Brain pericyte (primary cell): ENCODE data around the gene GABARAPL1.
"Not testable (repeated sequence)": the region's sequence is repeated elsewhere in the genome, so short reads cannot be mapped to it uniquely, and the experiment has no call there.

Experiments
- DNase-seq: peaks from one replicate; pipeline ENCODE4 v3.0.0-alpha.2; 2012; ENCODE audit warnings: low read depth, low spot score

The GABARAPL1 gene

DNA sequence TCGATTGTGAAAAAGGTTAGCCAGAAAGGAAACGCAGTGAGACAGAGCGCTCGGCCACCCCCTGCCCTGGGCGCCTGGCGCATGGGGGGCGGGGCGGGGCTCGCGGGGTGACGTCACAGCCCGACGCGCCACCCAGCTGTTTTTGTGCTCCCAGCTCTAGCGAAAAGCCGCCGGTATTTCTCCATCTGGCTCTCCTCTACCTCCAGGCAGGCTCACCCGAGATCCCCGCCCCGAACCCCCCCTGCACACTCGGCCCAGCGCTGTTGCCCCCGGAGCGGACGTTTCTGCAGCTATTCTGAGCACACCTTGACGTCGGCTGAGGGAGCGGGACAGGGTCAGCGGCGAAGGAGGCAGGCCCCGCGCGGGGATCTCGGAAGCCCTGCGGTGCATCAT is at the start of gene GABARAPL1:
GABARAPL1 (plus strand) TSS at position 139 of the 393 bp plus-strand sequence; CDS start at position 392, 253 bp downstream.
- peak; percentile 75 for DNase-seq

DNA sequence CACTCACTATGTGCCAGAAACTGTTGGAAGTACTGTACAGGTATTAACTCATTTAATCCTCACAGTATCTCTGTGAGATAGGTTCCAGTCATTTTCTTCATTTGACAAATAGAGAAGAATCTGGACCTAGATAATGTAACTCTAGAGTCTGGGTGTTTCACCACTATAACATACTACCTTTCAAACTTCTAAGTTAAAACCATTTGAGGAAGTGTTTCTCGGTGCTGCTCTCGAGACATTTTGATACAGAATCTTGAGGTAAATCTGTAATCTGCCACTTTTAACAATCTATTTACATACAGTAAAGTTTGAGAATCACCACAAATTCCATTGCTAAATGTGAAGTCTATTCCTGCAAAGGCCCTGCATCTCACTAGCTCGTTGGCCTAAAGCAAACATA is 49.6 kb upstream of the GABARAPL1 start:
- DNase-seq, result no peak

DNA sequence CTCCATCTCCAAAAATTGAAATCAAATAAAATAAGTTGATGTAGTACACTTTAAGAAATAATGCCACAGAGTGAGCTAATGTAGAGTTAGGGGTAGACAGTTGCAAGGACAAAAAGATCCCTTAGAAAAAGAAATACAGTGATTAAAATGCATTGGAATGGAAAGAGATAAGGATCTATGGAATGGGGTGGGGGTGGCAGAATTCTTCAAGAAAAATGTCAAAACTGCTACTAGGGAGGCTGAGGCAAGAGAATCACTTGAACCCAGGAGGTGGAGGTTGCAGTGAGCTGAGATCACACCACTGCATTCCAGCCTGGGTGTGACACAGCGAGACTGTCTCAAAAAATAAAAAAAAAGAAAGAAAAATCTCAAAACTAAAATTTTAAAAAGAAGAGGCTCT is 47.3 kb upstream of the GABARAPL1 start:
- no peak for DNase-seq

DNA sequence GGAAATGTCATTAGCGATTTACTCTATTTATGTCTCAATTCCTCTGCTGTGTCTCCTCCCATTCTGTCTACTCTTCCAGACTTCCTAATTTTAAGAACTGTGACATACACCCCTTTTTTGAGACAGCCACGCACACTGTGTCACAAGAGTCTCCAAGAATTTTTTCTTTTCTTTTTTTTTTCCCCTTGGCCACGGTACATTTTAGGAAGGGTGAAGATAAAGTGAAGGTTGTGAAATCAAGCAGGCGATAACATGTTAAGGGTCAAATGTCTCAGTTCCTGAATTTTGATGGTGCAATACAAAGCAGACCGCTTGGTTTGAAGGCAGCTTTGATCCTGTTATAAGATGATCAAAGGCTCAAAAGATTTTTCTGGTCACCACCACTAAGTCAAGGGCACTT is 45.1 kb upstream of the GABARAPL1 start:
- DNase-seq, result no peak

DNA sequence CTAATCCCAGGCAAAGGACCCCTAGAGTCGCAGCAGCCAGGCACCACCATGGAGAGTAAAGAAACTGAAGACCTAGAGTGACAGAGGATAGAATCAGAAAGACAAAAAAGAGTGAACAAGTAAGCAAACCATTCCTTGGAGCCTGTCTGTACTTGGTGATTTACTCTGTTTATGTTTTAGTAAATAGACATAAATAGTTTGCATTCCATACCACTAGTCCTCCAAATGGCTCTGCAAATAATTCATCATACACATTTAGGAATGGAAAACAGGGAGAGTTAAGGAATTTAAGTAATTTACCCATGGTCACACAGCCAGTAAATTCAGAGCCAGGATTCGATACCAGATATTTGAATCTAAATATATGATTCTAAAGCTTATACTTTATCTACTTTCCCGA is 43.6 kb upstream of the GABARAPL1 start:
- DNase-seq, result no peak

DNA sequence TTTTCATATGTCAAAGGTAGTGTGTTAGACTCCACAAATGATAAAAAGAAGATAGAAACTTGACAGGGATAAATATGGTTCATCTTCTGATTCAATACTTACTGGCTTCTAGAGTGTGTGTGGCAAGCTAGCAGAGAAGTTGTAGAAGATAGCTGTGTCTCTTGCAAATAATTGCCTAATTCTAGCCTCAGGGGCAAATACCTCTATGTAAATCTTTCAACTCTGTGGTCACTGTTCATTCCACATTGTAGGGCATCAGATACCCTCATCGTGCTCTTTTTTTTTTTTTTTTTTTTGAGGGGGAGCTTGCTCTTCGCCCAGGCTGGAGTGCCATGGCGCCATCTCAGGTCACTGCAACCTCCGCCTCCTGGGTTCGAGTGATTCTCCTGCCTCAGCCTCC is 42.5 kb upstream of the GABARAPL1 start:
- DNase-seq, result no peak

DNA sequence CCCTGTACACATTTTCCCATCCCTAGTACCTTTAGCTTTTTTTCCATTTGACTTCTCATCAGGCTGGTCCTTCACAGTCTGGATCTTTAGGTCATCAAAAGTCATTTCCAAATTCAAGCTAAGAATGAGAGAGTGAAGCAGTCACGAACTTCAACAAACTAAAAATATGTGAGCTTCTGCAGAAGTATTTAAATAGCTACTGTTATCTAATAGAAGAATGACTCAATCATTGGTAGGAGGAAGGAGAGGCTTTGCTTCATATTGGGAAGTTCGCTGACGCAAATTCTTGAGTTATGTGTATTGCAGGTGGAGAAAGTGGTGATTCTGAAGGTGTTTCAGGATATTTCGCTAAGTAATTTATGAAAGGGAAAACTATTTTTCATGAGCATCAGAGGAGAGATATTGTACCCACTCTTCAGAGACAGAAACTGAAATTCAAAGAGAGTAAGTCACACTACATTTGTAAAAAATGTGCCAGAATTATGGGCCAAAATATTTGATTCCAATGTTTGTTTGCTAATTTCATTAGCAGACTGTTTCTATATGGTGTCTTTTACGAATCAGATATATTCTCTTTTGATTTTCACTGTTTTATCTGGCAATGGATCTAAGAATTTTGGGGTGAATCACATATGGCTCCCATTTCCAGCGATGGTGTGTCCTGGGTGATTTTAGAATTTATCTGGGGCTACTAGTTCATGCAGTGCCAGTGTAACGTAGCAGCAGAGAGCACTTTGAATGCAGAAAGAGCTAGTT is 40.5 kb upstream of the GABARAPL1 start, which contains the start of gene OLR1:
OLR1 (minus strand) TSS at position 160 of the 756 bp plus-strand sequence; CDS start at position 105, 55 bp downstream.
- DNase-seq, result no peak

DNA sequence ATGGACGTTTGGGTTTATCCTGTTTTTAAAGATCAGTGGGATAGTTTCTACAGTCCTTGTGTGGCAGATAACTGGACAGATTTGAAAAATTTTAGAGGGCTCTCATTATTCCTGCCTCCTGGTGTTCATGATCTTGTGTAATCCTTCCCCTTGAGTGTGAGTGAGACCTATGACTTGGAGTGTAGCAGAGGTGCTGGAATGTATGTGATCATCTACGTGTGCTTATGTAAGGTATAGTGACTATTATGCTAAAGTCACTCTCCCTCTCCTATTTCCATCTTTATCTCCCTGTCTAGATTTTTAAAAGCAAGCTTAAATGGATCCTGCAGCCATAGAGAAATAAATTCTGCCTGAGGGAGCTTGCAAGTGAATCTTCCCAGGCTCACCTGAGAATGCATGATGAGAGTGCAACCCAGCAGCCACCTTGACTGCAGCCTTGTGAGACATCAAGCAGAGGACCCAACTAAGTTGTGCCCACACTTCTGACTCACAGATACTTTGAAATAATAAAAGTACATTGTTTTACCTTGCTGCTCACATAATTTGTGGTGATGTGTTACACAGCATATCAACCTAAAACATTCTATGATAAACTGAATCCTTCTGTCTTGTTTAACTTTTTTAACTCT is 37.6 kb upstream of the GABARAPL1 start:
- DNase-seq, result no peak

DNA sequence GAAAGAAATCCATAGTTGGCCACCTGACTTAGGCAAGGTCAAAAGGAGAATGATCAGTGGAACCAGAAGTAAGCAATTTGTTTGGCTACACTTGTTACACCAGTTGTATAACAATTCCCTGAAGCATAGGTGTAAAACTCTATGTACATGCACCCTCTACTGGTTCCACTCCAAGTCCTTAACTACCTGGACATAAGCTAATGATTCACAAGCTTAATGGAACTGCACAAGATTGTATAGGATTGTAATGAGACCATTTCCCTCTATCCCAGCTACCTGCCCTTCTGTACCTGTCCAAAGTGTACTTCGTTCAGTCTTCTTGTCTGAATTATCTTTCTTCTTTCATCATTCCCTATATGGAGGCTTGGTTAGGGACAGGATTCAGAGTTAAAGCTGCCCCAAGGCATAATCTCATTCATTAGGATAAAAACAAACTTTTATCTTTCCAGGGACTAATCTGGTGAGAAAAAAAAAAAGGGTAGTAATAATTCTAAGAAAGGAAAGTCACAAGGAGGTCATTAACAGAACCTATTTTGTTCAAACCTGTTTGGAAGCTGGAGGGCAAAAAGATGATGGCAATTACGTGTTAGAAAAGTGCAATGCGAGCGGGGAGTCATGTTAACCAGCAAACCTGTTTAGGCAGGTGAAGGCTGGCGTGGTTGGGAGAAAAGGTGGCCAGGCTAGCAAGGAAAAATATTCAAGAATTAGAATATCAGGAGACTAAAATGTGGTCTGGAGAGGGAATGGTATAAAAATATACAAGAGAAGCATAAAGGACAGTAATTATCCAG is 36.6 kb upstream of the GABARAPL1 start:
- no peak for DNase-seq

DNA sequence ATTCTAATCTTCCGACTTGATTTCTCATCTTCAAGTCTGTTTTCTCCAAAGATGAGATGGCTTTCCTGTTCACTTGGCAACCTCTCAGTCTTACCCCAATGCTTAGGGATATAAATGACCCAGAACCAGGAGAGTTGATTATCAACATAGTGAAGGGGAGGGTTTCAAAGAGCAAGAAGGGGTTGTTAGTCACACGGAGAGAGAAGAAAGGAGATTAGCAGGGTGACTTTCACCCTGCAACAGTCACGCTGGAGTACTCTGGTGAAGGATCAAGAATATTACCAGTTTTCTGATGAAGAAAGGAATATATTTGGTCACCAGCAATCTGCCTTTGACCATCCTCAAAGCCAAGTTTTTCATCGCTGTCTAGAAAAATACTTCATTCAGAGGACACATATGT is 33.9 kb upstream of the GABARAPL1 start, which contains the start of gene TMEM52B:
TMEM52B (plus strand) TSS at position 212 of the 400 bp plus-strand sequence. CDS start 543 bp downstream, outside the sequence.
- DNase-seq, result no peak

DNA sequence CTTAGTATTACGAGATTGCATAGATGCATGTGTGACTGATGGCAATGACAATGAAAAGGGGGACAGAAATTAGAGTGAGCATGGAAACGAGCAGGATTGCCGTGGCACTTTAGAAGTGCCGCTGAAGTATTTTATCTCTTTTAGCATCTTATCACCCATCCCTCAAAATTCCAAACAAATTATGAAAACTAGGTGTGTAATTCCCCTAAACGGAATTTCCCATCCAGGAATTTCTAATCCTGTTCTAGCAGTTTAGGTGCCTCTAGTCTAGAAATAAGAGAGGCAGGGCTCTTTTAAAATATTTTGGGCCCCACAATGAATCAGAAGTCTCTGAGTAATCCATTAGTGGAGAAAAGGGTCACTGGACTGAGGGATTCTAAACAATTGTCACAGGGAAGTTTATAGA is 32.9 kb upstream of the GABARAPL1 start:
- no peak for DNase-seq

DNA sequence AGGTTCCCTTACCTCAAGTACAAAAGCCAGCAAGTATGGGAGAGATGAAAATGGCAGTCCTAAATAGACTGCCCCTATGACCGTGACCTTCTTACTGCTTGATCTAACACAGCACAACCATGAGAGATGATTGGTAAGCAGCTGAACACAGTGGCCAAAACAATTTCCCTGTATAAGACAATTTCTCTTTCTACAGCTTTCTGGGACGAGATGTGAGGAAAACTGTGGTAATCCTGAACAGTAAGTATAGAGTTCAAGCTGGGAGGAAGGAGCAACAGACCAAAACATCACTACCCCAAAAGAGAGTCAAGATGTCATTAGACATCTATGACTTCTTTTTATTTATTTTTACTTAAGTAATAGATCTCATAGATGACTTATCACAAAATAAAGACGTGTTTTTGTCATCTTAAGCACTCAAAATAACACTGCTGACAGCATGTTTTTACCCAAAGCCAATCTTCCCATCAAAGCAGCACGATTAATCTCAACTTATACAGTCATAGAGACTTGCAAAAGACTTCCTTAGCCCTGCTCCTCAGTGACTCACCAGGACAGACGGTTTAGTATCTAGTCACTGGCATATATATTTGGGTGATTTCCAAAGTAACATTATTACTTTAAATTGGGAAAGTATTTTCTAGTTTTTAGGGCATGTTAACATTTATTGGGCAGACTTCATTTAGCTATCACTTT is 30.2 kb upstream of the GABARAPL1 start:
- DNase-seq, result no peak

DNA sequence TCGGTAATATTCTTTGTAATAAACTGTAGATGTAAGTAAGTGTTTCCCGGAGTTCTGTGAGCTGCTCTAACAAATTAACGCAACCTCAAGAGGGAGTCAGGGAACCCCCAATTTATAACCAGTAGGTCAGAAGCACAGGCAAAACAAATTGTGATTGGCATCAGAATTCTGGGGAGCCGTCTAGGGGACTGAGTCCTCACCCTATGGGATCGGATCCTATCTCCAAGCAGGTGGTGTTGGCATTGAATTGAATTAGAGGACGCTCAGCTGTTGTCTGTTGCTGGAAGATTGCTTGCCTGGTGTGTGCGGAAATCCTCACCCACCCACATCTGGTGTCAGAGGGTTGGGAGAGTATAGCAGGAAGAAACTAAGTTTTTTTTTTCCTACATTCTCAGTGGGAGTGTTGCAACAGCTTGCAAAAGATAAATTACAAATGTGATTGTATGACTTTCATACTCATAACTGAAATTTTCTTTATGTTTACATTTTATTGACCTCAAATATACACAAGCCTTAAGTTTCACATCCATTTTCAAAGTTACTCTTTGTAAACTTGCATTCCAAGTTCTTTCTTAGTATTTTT is 28.3 kb upstream of the GABARAPL1 start:
- DNase-seq, result no peak

DNA sequence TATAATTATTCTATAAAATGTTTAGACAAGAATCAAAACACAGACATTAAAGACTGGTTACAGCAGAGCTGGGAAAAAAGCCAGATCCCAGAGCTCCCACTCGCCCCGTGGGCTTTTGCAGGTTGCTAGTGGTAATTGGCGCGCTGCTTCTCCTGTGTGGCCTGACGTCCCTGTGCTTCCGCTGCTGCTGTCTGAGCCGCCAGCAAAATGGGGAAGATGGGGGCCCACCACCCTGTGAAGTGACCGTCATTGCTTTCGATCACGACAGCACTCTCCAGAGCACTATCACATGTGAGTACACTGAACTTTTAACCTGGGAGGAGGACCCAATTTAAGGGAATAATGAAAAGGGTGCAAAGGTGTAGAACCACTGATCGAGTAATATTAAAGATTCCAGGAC is 26.4 kb upstream of the GABARAPL1 start:
- no peak for DNase-seq

DNA sequence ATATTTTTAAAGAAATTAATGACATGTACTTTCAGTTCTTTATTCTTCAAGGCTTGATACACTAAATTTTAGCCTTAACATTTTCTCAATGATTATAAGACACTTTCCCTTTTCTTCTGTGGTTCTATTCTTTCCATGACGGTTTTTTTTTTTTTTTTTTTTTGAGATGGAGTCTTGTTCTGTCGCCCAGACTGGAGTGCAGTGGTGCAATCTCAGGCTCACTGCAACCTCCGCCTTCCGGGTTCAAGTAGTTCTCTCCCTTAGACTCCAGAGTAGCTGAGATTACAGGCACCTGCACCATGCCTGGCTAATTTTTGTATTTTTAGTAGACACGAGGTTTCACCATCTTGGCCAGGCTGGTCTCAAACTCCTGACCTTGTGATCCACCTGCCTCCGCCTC is 25.7 kb upstream of the GABARAPL1 start:
- not testable (repeated sequence) for DNase-seq

DNA sequence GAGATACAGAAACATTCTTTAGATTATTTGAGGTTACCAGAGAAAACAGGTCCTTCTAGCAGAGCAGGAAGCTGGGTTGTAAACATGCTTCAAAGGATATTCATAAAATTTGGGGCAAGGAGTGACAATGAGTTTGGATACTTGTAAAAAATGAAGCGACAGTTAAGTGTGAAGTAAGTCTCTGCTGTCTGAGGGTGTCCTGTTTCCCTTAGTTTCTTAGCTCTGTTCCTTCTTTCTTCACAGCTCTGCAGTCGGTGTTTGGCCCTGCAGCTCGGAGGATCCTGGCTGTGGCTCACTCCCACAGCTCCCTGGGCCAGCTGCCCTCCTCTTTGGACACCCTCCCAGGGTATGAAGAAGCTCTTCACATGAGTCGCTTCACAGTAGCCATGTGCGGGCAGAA is 23.0 kb upstream of the GABARAPL1 start:
- DNase-seq, result no peak

DNA sequence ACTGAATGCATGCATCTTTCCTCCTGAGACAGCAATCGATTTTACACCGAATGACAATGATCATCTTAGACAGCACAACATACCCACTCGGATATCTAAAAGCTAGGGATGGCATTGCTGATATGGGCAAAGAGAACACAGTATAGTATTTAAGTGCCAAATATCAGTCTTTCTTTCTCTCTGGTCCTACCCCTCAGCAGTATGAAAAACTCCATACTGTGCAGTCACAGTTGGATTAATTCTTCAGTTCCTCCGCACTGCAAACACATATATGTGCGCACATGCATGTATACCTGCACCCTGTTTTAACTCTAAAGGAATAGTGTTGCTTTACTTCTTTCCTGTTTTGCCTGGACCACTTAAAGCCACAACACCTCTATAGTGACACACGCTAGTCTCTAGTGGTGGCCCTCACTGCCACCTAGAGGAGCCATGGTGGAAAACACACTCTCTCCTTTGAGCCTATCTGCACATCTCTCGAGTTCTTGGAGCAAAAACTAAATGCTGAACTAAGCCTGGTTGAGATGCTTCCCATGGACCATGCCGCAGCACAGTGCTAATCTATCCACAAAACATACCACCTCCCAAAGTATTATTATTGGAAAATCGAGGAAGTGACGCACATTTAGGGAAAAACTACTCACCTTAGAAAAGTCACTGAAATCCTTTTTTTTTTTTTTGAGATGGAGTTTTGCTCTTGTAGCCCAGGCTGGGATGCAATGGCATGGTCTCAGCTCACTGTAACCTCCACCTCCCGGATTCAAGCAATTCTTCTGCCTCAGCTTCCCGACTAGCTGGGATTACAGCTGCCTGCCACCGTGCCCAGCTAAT is 21.9 kb upstream of the GABARAPL1 start:
- DNase-seq, result no peak

DNA sequence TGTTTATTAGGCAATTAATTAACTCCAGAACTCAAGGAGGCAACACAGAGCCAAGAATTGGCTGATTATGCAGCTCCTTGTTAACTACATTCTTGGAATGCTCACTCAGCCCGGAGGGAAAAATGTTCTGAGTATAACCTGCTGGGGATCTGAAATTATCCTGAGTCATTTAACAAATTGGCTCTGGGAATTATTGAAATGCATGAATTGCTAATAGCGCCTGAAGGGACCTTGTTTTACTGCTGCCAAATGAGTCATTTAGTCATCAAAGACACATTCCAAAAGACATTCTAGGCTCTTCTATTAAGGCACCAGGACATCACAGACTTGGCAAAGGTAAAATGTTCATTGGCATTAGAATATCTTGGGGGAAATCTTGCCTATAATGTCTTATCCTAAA is 20.8 kb upstream of the GABARAPL1 start:
- no peak for DNase-seq

DNA sequence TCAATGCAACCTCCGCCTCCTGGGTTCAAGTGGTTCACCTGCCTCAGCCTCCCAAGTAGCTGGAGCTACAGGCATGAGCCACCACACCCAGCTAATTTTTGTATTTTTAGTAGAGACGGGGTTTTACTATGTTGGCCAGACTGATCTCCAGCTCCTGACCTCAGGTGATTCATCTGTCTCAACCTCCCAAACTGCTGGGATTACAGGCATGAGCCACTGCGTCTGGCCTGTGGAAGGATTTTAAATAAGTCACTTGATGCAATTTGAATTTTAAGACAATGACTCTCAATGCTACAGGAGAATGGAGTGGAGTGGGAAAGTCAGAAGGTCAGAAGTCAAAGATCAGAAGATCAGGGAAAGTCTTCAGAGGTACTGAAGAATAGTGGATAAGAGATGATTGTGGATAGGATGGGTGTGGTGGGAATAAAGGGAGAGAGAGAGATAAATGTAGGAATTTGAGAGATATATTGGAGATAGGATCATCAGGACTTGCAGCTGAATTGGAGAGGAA is 18.5 kb upstream of the GABARAPL1 start:
- DNase-seq, result no peak

DNA sequence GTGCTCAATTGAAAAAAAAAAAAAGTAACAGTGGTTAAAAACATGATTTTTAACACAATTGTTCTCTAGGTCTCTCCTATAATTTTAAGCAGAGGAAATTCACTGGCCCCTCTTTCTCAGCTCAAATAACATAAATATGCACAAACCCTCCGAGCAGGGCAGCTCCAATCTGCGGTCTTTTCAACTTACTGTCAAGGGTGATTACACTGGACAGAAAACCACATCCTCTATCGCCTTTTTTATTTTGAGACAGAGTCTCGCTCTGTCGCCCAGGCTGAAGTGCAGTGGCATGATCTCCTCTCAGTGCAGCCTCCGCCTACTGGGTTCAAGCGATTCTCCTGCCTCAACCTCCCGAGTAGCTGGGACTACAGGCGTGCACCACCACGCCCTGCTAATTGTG is 16.5 kb upstream of the GABARAPL1 start:
- no peak for DNase-seq
